HK-2 (cell line): ENCODE results near the gene SH3GL1.
A peak's percentile ranks its signal among the peaks of the same experiment; 100 is the strongest.

Experiments used
- DNase-seq: peaks from one replicate; pipeline ENCODE4 v3.0.0-alpha.2; 2018; ENCODE audit not compliant: unreplicated experiment

Gene SH3GL1

DNA sequence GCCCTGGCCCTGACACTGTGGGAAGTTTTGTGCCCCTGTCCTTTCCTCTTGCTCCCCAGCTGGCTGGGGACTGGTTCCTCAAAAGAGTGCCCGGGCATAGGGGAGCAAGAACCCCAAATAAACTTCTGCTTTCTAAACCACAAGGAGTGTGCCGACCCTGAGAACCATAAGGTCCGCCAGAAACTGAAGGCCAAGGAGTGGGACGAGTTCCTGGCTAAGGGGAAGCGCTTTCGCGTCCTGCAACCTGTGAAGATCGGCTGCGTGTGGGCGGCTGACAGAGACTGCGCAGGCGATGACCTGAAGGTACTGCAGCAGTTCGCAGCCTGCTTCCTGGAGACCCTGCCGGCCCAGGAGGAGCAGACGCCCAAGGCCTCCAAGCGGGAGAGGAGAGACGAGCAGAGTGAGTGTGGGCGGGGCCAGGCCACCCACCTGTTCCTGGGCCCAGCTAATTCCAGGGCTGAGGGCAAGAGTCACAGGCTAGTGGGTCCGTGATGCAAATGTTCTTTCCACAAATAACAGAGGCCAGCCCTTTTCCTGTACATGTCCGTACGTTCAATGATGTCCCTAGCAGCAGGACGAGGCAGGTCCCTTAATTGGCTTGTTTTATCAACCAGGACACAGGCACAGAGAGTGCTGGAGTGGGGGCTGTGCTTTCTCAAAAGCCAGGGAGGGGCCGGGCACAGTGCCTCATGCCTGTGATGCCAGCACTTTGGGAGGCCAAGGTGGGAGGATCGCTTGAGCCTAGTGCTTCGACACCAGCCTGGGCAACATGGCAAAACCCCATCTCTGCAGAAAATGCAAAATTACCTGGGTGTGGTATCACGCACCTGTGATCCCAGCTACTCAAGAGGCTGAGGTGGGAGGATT, 31.7 kb upstream of the SH3GL1 start:
- no peak for DNase-seq

- DNase-seq, result no peak
These were observed 30.9 kb upstream of the SH3GL1 start for GRCh38 chr19:4431296-4431695.

- no peak for DNase-seq
These were observed 30.4 kb upstream of the SH3GL1 start for GRCh38 chr19:4430760-4431159.

GRCh38 chr19:4429771-4430171, 29.4 kb upstream of the SH3GL1 start:
- DNase-seq, result no peak

DNA sequence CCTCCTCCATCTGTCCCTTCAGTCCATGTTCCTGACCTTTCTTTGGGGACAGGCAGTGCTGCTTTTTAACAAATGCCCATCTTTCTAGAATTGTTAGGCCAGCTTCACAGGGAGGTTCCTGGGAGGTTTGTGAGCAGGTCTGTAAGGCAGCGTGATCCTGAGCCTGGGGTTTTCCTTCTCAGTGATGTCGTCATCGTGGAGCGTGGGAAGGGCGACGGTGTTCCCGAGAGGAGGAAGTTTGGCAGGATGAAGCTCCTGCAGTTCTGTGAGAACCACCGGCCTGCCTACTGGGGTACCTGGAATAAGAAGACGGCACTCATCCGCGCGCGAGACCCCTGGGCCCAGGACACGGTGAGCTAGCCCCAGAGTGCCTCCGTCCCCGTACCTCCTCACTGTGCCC, 28.9 kb upstream of the SH3GL1 start:
- DNase-seq, result no peak

GRCh38 chr19:4428326-4428975, 28.1 kb upstream of the SH3GL1 start:
- no peak for DNase-seq

- no peak for DNase-seq
These were observed 25.2 kb upstream of the SH3GL1 start for GRCh38 chr19:4425537-4425936.

DNA sequence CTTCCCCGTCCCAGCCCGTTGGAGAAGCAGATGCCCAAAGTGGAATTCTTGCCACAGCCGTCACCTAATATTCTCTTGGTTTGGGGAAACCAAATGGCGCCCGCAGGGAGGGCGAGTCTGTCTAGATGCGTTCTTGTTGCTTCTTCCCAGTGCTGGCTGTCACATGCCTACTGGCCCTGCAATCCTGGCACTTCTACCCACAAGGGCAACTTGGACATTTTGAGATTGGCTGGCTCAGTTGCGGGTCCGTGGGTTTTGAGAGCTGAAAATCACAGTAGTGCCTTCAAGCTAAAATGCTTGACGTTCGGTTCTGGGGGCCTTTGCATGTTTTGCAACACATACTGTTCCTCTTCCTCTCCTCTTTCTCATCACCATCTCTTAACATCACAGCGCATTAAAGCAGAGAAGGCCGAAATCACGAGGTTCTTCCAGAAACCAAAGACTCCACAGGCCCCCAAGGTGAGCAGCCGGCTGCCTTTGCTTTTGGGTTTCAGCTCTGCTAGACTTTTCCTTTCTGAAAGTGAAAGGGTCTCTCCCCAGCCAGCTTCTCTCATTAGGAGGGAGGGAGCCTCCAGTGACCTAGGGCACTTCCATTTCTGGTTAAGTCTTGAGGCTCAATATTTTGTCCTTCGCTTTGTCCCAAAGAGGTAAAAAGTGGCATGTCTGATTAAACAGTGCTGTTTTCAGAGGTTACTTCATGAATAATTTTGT, 23.2 kb upstream of the SH3GL1 start:
- DNase-seq, result no peak

DNA sequence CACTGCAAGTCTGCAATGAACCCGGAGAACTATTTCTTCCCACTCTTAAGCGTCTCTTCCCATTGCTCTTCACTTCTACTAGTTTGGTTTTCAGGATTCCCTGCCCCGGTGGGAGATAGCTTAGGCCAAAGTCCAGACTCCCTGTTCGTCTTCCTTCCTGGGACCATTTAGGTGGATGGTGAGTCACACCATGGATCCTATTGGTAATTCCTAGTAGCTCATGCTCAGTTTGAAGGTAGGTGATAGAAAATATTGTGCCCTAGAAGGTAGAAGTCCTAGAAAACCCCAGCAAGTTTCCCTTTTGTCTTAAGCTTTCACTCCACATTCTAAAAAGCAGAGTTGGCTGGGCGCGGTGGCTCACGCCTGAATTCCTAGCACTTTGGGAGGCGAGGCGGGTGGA, 15.9 kb upstream of the SH3GL1 start:
- DNase-seq, result no peak

- DNase-seq, result no peak
These were observed 15.0 kb upstream of the SH3GL1 start for GRCh38 chr19:4415352-4415751.

DNA sequence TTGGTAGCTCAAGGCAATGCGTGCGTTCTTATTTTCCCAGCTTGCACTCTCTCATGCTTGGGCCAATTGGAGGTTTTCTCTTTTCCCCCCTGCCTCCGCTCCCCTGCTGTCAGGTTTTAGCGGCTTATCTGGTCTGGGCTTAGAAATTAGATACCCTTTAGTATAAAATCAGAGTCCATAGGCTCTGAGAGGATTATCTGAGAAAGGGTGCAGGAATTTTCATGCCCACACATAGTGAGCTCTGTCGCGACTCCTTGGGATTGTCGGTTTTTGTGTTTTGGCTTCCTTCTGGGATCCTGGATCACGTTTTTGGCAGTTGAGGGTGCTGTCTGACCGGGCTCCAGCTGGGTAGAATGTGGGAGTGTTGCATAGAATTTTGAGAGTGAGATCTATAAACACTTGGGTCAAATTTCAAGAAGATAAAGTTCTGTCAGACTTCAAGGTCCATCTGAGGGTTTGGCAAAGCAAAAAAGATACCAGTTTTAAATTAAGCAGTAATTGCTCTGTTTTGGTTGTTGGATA, 14.5 kb upstream of the SH3GL1 start:
- DNase-seq, result no peak

GRCh38 chr19:4414144-4414799, 13.9 kb upstream of the SH3GL1 start:
- no peak for DNase-seq

DNA sequence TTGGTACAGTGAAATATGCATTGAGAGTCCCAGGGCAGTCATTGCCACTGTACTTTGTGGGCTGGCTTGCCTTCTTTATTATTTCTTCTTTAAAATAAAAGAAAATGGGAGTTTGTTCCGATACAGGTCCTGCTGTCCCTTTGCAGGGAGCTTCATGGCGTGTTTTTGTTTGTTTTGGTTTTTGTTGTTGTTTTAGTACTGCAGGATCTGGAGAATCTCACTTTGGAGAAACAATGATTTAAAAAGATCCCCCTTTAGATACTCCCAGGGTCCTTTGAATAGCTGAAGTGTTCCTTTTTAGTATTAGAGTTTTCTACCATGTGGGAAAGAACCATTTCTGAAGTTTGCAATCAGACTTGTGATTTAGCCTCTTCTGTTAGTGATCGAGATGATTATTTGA, 13.2 kb upstream of the SH3GL1 start:
- no peak for DNase-seq

GRCh38 chr19:4409123-4409933, 9.0 kb upstream of the SH3GL1 start:
- DNase-seq, result no peak

- DNase-seq, result no peak
These were observed 6.3 kb upstream of the SH3GL1 start for GRCh38 chr19:4406626-4407025.

DNA sequence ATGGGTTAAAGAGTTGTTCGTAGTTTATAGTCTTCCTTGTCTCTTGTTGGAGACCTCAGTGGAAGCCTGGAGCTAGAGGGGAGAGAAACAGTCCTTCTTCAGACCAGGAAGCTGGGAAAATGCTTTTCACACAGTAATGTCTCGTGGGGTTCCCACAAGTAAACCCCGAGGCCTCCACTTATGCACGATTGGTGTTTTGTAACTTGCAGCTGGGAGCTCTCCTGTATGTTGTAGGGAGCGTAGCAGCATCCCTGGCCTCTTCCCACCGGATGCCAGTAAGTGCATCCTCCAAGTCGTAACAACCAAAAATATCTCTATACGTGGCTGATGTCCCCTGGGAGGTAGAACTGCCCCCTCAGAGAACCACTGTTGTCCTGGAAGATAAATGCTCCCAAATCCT, 5.6 kb upstream of the SH3GL1 start:
- DNase-seq, result no peak

GRCh38 chr19:4403005-4403761, 2.8 kb upstream of the SH3GL1 start:
- DNase-seq, result no peak

DNA sequence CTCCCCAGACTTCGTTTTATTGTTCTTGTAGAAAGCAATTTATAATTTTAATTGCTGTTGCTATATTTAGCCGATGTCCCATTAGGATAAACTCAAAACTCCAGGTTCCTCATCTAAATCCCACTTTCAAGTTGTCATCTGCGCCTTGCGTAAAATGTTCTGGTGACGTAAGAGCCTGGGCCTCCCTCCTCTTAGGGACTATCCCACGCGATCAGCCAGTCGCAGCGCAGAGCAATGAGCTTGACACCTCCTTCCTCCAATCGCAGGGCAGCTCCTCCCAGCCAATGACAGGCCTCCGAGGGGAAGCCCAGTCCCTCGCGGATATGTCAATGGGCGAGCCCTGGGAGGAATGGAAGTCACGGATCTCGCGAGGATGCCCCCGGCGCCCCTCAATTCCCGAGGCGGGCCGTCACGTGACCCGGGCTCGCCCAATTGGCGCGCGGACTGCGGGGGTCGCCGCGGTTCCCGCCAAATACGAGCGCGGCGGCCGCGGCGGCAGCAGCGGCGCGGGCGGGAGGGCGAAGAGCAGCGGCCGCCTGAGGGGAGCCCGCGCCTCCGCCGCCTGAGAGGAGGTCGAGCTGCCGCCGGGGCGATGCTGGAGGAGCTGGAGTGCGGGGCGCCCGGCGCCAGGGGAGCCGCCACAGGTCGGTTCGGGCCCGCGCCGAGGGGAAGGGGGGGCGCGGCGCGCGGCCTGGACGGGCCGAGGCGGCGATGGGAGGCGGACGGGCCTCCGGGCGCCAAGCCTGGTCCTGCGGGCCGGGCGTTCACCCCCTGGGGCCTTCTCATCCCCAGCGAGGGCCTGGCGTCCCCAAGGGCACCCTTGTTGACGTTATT, 2.0 kb upstream of the SH3GL1 start, which contains the start of gene CHAF1A:
Gene CHAF1A (plus strand): TSS at position 470 of the 834 bp plus-strand sequence. CDS start 123 bp downstream, at position 593.
- peak; percentile 99 for DNase-seq

GRCh38 chr19:4401769-4402170, 1.4 kb upstream of the SH3GL1 start:
- no peak for DNase-seq
